Measurements from ENCODE around the gene SPANXN3. TPM values are rescaled to one million over a fixed set of nuclear protein-coding genes. Genes with fewer than 3 reads are reported as not detected.
"Not testable (repeated sequence)": the region's sequence is repeated elsewhere in the genome, so short reads cannot be mapped to it uniquely, and the experiment has no call there.

Gene SPANXN3, protein sequence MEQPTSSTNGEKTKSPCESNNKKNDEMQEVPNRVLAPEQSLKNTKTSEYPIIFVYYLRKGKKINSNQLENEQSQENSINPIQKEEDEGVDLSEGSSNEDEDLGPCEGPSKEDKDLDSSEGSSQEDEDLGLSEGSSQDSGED
- not detected for total RNA-seq
- long read RNA-seq, donor 1, result 0 reads
- long read RNA-seq, donor 2, result 0 reads

GRCh38 chrX:143517375-143517774, at the start of gene SPANXN3:
Gene SPANXN3 (minus strand): TSS chrX:143517475. CDS start chrX:143517391, 84 bp downstream.
- intact Hi-C loops (cut with DNase I, micrococcal nuclease); H3K36me3 ChIP-seq (ENCODE audit: low read depth); DNase-seq: not testable (repeated sequence)

GRCh38 chrX:143536176-143536575, 18.9 kb upstream of the SPANXN3 start:
- Histone ChIP-seq H3K36me3 (ENCODE audit: low read depth) (no peaks in the 10 kb centered on the region), H3K4me1 (ENCODE audit: low read depth) (no peaks in the 10 kb centered on the region), H3K4me3 (no peak overlapping the region), H3K9me3 (no peaks in the 10 kb centered on the region)
- TF ChIP-seq, protein P1, sequence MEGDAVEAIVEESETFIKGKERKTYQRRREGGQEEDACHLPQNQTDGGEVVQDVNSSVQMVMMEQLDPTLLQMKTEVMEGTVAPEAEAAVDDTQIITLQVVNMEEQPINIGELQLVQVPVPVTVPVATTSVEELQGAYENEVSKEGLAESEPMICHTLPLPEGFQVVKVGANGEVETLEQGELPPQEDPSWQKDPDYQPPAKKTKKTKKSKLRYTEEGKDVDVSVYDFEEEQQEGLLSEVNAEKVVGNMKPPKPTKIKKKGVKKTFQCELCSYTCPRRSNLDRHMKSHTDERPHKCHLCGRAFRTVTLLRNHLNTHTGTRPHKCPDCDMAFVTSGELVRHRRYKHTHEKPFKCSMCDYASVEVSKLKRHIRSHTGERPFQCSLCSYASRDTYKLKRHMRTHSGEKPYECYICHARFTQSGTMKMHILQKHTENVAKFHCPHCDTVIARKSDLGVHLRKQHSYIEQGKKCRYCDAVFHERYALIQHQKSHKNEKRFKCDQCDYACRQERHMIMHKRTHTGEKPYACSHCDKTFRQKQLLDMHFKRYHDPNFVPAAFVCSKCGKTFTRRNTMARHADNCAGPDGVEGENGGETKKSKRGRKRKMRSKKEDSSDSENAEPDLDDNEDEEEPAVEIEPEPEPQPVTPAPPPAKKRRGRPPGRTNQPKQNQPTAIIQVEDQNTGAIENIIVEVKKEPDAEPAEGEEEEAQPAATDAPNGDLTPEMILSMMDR (IDR thresholded peaks at IDR 0.05), result no peak
- intact Hi-C loops (cut with DNase I, micrococcal nuclease), result no loop called here
- DNase-seq, result no peak
- no peak for ATAC-seq

More at GRCh38 chrX:143517375-143517774, at the start of gene SPANXN3:
- H3K4me1 ChIP-seq (ENCODE audit: low read depth); ATAC-seq; H3K9me3 ChIP-seq; H3K4me3 ChIP-seq: not testable (repeated sequence)

GRCh38 chrX:143502196-143502595, 15.1 kb downstream of the SPANXN3 start:
- DNase-seq; intact Hi-C loops (cut with DNase I, micrococcal nuclease); H3K36me3 ChIP-seq (ENCODE audit: low read depth); ATAC-seq; H3K4me3 ChIP-seq; H3K4me1 ChIP-seq (ENCODE audit: low read depth); H3K9me3 ChIP-seq: not testable (repeated sequence)

DNA sequence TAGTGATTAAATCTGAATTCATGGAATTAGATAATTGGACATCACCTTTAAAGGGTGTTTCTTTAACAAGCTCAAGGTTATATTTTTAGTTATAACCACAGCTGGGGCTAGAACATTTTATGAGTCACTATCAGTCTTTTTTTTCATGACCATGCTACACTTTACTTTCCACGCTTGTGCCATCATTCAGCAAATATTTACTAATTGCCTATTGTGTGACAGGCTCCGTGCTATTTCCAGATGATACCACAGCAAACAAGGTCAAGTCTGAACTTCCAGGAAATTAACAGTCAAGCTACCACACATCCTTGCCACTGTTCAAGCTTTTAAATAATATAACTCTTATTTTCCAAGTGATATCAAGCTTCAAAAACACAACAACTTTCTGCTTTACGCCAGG, 16.5 kb downstream of the SPANXN3 start:
- peaks cover 5% of the 10 kb centered on the region for H3K9me3 ChIP-seq
- DNase-seq (no peak), ATAC-seq (no peak)
- H3K4me1 ChIP-seq (ENCODE audit: low read depth), result no peaks in the 10 kb centered on the region
- no peaks in the 10 kb centered on the region for H3K36me3 ChIP-seq (ENCODE audit: low read depth)
- intact Hi-C loops (cut with DNase I, micrococcal nuclease), result no loop called here
- H3K4me3 ChIP-seq, result no peak overlapping the region
- TF ChIP-seq, protein P1 (IDR thresholded peaks at IDR 0.05), result no peak

GRCh38 chrX:143486105-143486504, 31.2 kb downstream of the SPANXN3 start:
- Histone ChIP-seq H3K9me3 (no peaks in the 10 kb centered on the region), H3K36me3 (ENCODE audit: low read depth) (no peaks in the 10 kb centered on the region), H3K4me1 (ENCODE audit: low read depth) (no peaks in the 10 kb centered on the region), H3K4me3 (no peak overlapping the region)
- no peak for ATAC-seq
- no peak for DNase-seq
- TF ChIP-seq, protein P1 (IDR thresholded peaks at IDR 0.05), result no peak
- intact Hi-C loops (cut with DNase I, micrococcal nuclease), result no loop called here

DNA sequence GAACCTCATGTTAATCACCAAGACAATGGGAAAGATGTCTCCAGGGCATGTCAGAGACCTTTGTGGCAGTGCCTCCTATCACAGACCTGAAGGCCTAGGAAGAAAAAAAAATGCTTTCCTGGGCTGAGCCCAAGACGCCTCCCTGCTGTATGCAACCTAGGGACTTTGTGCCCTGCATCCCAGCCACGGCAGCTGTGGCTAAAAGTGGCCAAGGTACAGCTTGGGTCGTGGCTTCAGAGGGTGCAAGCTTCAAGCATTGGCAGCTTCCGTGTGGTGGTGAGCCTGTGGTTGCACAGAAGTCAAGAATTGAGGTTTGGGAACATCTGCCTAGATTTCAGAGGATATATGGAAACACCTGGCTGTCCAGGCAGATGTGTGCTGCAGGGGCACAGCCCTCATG, 40.5 kb downstream of the SPANXN3 start:
- no peaks in the 10 kb centered on the region for H3K36me3 ChIP-seq (ENCODE audit: low read depth)
- TF ChIP-seq, protein P1 (IDR thresholded peaks at IDR 0.05), result no peak
- no peak overlapping the region for H3K4me3 ChIP-seq
- DNase-seq (no peak), ATAC-seq (no peak)
- no peaks in the 10 kb centered on the region for H3K4me1 ChIP-seq (ENCODE audit: low read depth)
- intact Hi-C loops (cut with DNase I, micrococcal nuclease), result no loop called here
- H3K9me3 ChIP-seq, result no peaks in the 10 kb centered on the region
